GM12874 (cell line): ENCODE data around the gene NIPA2.

Source experiments
- CTCF ChIP-seq: IDR thresholded peaks from 2 replicates; pipeline ENCODE4 v1.5.1; 2011; ENCODE audit warnings: low read depth, mild to moderate bottlenecking, control low read depth, low read length, moderate library complexity; ENCODE audit not compliant: insufficient read depth

Gene NIPA2

GRCh38 chr15:22806664-22807063 is 31.8 kb upstream of the NIPA2 start:
- TF ChIP-seq CTCF = no peak

DNA sequence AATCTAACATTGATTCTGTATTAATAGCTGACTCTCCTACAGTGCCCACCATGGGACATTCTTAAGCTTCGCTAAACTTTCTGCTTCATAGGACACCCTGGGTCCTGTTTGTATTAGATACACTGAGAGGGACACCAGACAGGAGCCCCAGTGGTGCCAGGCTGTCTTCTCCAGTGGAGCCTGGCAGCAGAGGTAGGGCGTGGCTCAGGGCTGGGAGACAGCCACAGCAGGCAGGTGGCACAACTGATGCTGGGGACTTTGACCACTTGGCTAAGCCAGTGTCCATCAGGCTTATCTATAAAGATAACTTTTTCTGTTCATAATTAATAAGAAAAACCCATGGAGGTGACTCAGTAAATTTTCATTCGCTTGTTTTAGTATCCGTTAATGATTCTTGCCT is 30.2 kb upstream of the NIPA2 start:
- TF ChIP-seq CTCF = no peak

DNA sequence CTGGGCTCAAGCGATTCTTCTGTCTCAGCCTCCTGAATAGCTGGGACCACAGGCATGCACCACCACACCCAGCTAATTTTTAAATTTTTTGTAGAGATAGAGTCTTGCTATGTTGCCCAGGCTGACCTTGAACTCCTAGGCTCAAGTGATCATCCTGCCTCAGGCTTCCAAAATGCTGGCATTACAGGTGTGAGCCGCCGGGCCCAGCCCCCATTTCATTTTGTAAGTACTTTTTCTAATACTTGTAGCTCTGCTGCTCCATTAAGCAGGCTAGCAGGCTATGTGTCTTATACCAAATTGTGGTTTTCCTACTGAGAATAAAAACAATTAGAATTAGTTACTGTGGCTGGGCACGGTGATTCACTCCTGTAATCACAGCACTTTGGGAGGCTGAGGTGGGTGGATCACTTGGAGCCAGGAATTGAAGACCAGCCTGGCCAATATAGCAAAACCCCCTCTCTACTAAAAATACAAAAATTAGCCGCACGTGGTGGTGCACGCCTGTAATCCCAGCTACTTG is 29.6 kb upstream of the NIPA2 start:
- TF ChIP-seq CTCF = no peak

- TF ChIP-seq CTCF = no peak
Measured at GRCh38 chr15:22810033-22810852, 28.2 kb upstream of the NIPA2 start.

DNA sequence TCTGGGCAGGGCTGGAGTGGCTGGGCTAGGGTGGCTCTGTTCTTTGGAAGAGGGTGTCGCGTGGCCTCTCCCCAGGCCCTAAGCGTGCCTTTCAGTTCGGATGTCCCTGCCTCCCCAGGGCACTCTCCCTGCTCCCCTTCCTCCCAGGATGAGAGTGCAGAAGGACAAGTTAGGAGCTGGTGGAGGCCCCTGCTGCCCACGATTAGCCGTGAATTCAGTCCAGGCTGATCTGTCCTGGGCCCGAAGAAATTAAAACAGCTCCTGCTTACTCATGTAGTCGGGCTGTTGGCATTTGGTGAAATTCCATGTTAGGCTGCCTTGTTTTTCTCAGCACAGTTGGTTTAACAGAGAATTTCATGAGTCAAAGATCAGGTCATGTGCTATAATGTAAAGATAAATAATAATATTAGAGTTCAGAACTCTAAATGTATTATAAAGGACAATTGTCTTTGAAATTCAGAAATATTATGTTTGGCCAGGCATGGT is 27.6 kb upstream of the NIPA2 start:
- no peak for TF ChIP-seq CTCF

GRCh38 chr15:22811640-22812039 is 26.8 kb upstream of the NIPA2 start:
- peak; percentile 26; the same call in 1 of the 2 replicates for TF ChIP-seq CTCF

DNA sequence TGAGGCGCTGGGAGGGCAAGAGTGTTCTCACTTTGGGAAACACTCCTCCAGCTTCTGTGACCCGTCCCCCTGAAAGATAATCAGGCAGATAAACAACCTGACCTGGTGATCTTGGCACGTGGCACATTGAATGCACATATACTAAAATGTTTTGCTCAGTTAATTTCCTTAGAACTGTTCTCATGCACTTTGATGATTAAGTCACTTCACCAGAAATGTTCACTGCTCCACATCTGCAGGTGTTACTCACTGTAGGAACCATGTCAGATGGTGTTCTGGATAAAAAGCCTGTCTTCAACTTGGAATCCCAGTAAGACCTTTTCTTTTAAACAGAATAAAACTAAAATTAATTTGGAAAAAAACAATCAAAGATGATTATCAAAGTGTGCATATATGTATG is 24.6 kb upstream of the NIPA2 start:
- TF ChIP-seq CTCF = no peak
